Osteocyte (in vitro differentiated cells): ENCODE measurements around the gene VWA7. TPM values are rescaled to one million over a fixed set of nuclear protein-coding genes. Genes with fewer than 3 reads are reported as not detected.

Experiments used
- DNase-seq: peaks from one replicate; pipeline ENCODE4 v3.0.0; 2021; ENCODE audit warnings: mixed read lengths; ENCODE audit not compliant: unreplicated experiment; ENCODE audit errors: extremely low spot score
- H3K27ac Mint-ChIP-seq: one replicate; pipeline ENCODE4 v1.8.0; 2021; ENCODE audit warnings: mild to moderate bottlenecking, mixed read lengths; ENCODE audit not compliant: unreplicated experiment
- H3K27me3 Mint-ChIP-seq: one replicate; pipeline ENCODE4 v1.8.0; 2021; ENCODE audit warnings: mixed read lengths; ENCODE audit not compliant: unreplicated experiment
- H3K36me3 Mint-ChIP-seq: one replicate; pipeline ENCODE4 v1.8.0; 2021; ENCODE audit warnings: mixed read lengths; ENCODE audit not compliant: unreplicated experiment
- H3K4me1 Mint-ChIP-seq: one replicate; pipeline ENCODE4 v1.8.0; 2021; ENCODE audit warnings: mixed read lengths; ENCODE audit not compliant: unreplicated experiment
- H3K4me3 Mint-ChIP-seq: one replicate; pipeline ENCODE4 v1.8.0; 2021; ENCODE audit warnings: mild to moderate bottlenecking, moderate library complexity, mixed read lengths; ENCODE audit not compliant: unreplicated experiment
- H3K9me3 Mint-ChIP-seq: one replicate; pipeline ENCODE4 v1.8.0; 2021; ENCODE audit warnings: mixed read lengths; ENCODE audit not compliant: unreplicated experiment
- CTCF ChIP-seq: fragments of 200-600 bp; sonication (generic); IDR thresholded peaks from 2 replicates; pipeline ENCODE4 v1.5.0; 2021; ENCODE audit warnings: antibody characterized with exemption, mild to moderate bottlenecking, moderate library complexity
- total RNA-seq: library from RNA; stranded (reverse); gene quantifications from 2 replicates; pipeline ENCODE4 v1.2.1, GENCODE V29; 2021

VWA7 gene
- total RNA-seq, 1 donor from 2014 or later = 0.94 TPM

- no peaks in the 10 kb centered on the region for H3K27me3 Mint-ChIP-seq
- TF ChIP-seq CTCF = no peak
- no peak within 1 kb of the TSS for H3K27ac Mint-ChIP-seq
- no peaks in the 10 kb centered on the region for H3K9me3 Mint-ChIP-seq
- H3K36me3 Mint-ChIP-seq = peaks cover 22% of the 10 kb centered on the region
- peaks cover 3% of the 10 kb centered on the region for H3K4me1 Mint-ChIP-seq
- DNase-seq = no peak
- H3K4me3 Mint-ChIP-seq = no peak within 1 kb of the TSS
These were observed 53.7 kb downstream of the VWA7 start, which contains the start of gene MPIG6B for GRCh38 chr6:31723245-31723979. MPIG6B (plus strand) TSS chr6:31723373; CDS start chr6:31723384, 11 bp downstream.

- no peak for TF ChIP-seq CTCF
- DNase-seq = no peak
- no peaks in the 10 kb centered on the region for H3K9me3 Mint-ChIP-seq
- H3K36me3 Mint-ChIP-seq = peaks cover 17% of the 10 kb centered on the region
- no peak overlapping the region for H3K27ac Mint-ChIP-seq
- no peak overlapping the region for H3K4me3 Mint-ChIP-seq
- no peaks in the 10 kb centered on the region for H3K27me3 Mint-ChIP-seq
- no peaks in the 10 kb centered on the region for H3K4me1 Mint-ChIP-seq
These were observed 55.0 kb downstream of the VWA7 start for GRCh38 chr6:31722173-31722572.

DNA sequence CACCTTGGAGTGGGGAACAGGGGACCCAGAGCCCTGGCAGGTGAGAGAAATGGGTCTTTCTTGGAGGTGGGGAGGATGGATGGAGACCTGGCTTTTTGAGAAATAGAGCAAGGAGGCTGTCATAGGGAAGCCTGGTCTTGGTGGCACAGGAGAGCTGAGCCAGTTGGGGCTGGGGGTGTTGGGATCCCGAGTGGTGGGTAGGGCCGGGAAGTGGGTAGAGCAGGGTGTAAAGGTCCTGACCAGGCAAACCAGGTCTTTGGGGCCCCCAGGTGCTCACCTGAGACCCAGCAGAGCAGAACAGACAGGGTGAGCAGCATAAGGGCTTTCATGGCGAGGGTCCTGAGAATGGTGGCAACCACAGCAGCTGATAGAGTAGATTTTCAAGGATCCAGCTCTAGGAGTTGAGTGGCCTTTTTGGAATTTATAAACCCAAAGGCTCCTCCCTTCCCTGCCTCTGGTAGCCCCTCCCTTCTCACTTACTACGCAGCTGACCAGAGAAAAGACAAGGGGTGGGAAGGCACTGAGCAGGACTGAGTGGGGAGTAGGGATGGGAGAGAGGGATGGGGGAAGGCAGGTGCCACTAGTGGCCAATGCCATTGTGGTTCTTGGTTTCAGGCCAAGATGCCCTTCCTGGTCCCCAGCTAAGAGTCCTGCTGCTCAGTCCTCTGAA lies 55.6 kb downstream of the VWA7 start, which contains the start of gene LY6G6C:
TSS of gene LY6G6C (minus strand) at position 396 of the 670 bp plus-strand sequence. CDS start at position 329, 67 bp downstream.
- no peak for DNase-seq
- Mint-ChIP-seq H3K36me3 (peaks cover 10% of the 10 kb centered on the region), H3K4me1 (no peaks in the 10 kb centered on the region), H3K27ac (no peak within 1 kb of the TSS), H3K9me3 (no peaks in the 10 kb centered on the region), H3K27me3 (no peaks in the 10 kb centered on the region), H3K4me3 (no peak within 1 kb of the TSS)
- no peak for TF ChIP-seq CTCF

GRCh38 chr6:31720196-31720770 lies 56.8 kb downstream of the VWA7 start:
- H3K9me3 Mint-ChIP-seq = no peaks in the 10 kb centered on the region
- DNase-seq = no peak
- no peak overlapping the region for H3K4me3 Mint-ChIP-seq
- no peak for TF ChIP-seq CTCF
- no peak overlapping the region for H3K27ac Mint-ChIP-seq
- no peaks in the 10 kb centered on the region for H3K4me1 Mint-ChIP-seq
- H3K36me3 Mint-ChIP-seq = peaks cover 2% of the 10 kb centered on the region
- H3K27me3 Mint-ChIP-seq = no peaks in the 10 kb centered on the region

DNA sequence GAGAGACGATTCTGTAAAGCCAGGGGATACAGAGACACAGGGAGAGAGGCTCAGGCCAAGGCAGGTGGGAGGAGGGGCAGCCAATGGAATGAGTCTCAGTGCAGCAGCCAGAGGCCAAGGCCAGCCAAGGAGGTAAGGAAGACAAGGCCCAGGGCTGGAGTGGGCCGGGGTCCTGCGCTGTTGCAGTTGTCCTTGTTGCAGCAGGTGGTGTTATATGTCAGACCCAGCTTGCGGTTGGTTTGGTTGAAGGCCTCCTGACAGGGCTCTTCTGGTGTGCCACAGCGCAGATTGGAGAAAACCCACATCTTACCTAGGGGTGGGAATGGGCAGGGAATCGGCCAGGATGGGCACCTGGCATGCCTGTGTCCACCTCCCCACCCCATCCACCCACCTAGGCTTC lies 58.1 kb downstream of the VWA7 start:
- H3K27ac Mint-ChIP-seq = no peak overlapping the region
- H3K4me1 Mint-ChIP-seq = peaks cover 4% of the 10 kb centered on the region
- no peaks in the 10 kb centered on the region for H3K9me3 Mint-ChIP-seq
- DNase-seq = no peak
- peaks cover 4% of the 10 kb centered on the region for H3K27me3 Mint-ChIP-seq
- no peaks in the 10 kb centered on the region for H3K36me3 Mint-ChIP-seq
- no peak for TF ChIP-seq CTCF
- no peak overlapping the region for H3K4me3 Mint-ChIP-seq
